HG02763 (cell line): Measurements from ENCODE around the gene SPARC.
"Not testable (repeated sequence)": the region's sequence is repeated elsewhere in the genome, so short reads cannot be mapped to it uniquely, and the experiment has no call there.

Experiments
- ATAC-seq: cut with Tn5 transposase; IDR thresholded peaks from one replicate; pipeline ENCODE4 v1.9.1; 2021; ENCODE audit warnings: mild to moderate bottlenecking, moderate library complexity; ENCODE audit not compliant: unreplicated experiment

SPARC gene, protein sequence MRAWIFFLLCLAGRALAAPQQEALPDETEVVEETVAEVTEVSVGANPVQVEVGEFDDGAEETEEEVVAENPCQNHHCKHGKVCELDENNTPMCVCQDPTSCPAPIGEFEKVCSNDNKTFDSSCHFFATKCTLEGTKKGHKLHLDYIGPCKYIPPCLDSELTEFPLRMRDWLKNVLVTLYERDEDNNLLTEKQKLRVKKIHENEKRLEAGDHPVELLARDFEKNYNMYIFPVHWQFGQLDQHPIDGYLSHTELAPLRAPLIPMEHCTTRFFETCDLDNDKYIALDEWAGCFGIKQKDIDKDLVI

DNA sequence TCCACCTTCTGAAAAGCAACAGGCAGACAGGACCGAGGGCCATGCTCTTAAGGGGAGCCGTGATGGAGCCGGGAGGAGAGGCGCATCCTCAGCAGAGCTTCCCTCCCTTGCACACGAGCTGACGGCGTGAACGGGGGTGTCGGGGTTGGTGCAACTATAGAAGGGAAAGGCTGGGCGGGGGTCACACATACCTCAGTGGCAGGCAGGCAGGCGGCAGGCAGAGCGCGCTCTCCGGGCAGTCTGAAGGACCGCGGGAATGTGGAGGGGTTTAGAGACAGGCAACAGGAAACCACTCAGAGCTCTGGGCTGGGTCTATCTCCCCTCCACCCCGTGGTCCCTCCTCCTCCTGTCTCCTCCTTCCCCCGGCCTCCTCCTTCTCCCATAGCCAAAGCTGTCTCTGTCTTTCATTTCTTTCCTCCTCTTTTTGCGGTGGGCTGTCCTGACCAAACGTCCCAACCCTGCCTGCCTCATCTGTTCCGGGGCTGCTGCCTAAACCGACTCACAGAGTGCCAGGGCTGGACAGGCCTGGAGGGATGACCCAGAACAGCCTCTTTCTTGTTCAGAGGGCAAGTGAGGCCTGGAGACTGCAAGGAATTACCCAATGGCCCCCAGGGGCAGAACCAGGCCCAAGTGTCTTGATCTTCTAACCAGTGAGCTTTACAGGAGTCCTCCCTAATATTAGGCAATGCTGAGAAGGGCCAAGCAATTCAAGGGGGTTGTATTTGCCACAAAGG lies at the start of gene SPARC:
SPARC (minus strand) TSS at position 242 of the 734 bp plus-strand sequence. CDS start 10,727 bp downstream, outside the sequence.
- ATAC-seq = peak; percentile 84

DNA sequence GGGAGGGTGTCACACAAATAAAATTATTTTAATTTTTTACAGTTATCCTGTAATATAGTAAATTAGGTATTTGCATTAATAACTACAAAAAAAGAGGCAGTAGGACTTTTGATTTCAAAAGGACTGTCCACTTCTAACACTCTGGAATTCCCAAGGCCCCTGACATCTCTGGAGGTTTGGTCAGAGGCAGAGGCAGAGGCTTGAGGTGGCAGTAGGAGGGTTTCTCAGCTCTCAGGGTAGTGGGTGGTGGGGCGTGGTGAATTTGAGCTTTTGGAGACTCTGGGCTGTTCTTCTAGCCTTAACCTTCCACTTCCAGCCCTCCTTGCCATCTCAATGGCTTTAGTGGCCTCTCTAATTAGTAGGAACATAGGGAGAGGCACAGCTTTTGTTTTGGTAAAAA lies 48.9 kb upstream of the SPARC start:
- no peak for ATAC-seq

DNA sequence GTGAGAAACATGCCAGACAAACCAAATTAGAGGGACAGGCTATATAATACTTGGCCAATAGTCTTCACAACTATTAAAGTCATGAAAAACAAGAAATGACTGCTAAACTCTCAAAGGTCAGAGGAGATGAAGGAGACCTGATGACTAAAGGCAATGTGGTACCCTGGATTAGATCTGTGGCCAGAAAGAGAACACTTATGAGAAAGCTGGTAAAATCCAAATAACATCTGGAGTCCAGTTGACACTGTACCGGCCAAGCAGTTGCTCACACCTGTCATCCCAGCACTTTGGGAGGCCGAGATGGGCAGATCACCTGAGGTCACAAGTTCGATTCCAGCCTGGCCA lies 47.3 kb upstream of the SPARC start:
- no peak for ATAC-seq

DNA sequence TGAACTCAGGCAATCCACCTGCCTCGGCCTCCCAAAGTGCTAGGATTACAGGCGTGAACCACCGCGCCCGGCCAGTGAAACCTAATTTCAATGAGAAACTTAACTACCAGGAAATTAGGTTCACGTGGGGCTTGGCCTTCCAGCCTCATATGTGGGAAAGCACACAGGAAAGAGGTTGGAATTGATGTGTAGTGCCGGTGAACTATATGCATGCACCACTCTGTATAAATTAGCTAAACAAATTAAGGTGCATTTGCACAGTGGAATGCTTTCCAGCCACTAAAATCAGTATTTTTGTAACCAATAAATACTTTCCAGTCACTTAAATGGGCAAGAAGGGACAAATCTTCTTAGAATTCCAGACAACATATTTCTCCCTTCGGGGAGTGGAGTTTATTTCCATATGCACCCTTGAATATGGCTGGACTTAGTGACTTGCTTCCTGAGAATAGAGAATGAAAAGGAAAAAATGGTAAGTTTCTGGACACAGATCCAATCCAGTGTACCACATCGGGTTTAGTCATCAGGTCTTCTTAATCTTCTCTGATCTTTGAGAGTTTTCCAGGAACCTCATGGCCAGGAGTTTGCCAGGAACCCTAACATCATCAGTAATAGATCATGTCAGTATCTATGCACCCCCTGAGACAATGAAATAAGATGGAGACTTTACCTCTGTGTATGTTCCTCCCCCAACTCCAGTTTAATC lies 46.8 kb upstream of the SPARC start:
- no peak for ATAC-seq

DNA sequence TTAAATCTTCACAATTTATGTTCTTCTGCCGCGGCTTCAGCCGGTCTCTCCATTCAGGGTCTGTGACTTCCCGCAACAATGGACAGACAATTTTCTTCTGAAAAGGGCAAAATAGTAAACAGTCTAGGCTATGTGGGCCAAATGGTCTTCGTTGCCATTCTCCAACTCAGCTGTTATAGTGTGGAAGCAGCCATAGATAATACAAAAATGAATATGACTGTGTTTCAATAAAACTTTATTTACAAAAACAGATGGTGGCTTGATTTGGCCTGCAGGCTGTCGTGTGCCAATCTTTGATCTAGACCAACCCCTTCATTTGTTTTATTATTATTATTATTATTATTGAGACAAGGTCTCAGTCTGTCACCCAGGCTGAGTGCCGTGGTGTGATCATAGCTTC lies 43.7 kb upstream of the SPARC start:
- no peak for ATAC-seq

DNA sequence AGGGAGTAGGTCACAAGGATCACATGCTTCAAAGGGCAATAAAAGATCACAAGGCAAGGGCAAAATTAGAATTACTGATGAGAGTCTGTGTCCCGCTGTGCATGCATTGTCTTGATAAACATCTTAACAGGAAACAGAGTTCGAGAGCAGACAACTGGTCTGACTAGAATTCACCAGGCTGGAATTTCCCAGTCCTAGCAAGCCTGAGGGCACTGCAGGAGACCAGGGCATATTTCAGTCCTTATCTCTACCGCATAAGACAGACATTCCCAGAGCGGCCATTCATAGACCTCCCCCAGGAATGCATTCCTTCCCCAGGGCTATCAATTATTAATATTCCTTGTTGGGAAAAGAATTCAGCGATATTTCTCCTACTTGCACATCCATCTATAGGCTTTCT lies 42.9 kb upstream of the SPARC start:
- not testable (repeated sequence) for ATAC-seq

DNA sequence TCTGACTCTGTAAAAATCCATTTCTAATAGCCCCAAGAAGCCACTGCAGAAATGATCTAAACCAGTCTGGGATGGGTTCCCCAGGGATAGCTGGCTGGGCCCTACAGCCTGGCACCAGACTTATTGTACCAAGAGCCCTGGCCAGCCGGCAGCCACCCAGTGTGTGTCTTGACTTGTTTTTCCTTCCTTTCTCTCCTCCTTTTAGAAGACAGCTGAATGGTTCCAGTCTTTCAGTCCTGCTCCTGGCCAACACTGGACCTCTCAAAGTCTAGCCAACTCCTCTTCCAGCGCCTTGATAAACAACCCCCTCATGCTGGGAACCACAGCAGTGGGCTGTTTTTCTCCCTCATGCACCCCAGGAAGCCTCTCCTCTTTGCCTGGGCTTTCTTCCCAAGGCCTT lies 37.6 kb upstream of the SPARC start:
- no peak for ATAC-seq

DNA sequence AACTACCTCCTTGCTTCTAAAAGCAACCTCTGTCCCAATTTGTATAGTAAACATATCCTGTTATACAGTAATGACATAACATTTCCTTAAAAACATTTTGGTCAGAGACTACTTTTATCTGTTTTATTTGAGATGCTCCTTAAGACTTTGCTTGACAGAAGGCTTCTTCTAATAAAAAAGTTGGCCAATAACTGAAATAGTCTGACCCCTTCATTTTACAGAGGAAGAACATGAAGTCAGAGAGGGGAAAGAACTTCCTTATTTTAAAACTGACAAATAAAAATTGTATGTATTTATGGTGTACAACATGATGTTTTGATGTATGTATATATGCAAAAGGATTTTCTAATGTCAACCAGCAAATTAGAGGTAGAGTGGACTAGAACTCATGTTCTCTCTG lies 35.8 kb upstream of the SPARC start:
- no peak for ATAC-seq

DNA sequence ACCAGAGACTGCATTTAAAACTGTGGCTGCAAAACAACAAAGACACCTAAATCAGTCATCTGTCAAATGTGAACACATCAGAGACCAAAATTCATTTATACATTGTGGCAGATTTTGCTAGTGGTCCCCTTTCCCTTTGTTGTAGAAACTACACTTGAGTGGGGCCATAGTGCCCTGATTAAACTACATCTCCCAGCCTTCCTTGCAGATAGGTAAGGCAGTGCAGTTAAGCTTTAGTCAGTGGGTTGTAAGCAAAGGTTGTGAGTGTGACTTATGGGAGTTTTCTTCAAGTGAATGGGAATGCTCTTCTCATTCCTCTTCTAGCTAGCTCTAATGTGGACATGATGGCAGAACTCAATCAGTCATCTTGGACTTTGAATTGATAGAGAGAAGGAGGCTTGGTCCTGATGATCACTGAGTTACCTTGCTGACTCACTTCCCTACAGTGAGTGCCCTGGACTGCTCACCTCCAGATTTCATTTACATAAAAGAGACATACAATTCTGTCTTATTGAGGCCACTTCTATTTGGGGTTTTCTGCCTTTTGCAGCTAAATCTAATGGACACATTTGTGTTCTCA lies 35.2 kb upstream of the SPARC start:
- no peak for ATAC-seq

DNA sequence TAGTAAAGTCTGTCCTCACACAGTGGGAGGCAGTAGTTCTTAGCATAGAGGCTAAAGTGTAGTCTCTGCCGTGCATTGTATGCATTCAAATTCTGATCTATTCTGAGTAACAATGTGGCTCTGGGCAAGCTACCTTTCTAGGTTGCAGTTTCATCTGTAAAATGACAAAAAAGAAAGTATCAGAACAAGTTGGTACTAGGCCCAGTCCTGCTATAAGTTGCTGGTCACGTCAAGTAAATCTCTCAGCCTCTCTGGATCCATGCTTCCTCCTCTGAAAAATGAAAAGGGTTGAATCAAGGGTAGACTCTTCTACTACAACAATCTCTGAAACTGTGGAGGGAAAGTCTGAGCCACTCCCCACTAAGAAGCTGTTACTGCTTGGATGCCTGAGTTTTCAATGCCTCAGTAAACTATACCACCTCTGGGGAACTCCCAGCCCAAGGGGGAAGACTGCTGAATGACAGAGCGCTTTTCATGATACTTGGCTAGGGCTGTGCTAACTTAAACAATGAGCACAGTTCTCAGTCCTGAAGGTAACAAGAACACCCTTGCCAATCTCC lies 34.5 kb upstream of the SPARC start:
- peak; percentile 87 for ATAC-seq

DNA sequence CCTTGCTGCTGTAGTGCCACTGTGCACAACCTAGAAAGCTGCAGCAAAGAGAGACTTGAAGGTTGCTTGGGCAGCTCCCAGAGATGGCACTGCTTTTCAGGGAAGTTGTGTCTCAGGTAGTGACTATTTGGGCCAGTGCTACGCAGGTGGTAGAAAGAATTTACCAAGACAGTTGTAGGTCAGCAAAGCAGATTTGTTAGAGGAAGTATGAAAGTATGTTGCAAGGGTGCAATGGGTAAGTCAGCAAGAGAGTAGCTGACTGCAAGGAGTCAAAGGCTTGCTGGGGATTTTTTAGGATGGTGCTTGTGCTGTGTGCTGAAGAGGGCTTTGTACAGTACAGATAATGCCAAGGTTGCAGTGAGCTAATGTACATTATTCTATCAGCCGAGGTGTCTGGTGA lies 33.5 kb upstream of the SPARC start:
- no peak for ATAC-seq

DNA sequence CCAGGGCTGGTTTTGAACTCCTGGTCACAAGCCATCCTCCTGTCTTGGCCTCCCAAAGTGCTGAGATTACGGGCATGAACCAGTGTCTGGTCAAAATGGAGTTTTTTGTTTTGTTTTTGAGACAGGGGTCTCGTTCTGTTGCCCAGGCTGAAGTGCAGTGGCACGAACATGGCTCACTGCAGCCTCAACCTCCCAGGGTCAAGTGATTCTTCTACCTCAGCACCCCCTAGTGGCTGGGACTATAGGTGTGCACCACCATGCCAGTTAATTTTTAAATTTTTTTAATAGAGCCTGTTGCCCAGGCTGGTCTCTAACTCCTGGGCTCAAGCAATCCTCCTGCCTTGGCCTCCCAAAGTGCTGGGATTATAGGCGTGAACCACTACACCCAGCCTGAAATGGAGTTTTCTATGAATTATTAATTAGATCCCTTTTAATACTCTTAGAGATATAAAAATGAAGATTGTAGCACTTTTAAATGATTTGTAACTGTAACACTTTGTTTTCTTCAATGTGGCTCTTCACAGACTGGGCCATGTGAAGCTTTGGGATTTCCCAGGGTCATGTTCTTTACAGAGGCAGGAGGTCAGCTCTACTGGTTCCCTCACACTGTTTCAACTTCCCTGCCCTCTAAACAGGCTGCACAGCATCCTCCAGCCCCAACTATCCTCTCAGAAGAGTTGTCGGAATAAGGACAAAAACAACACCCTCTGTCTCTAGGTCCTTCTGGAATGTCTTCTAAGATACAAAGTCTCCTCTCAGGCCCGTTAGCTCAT lies 32.7 kb upstream of the SPARC start:
- no peak for ATAC-seq

DNA sequence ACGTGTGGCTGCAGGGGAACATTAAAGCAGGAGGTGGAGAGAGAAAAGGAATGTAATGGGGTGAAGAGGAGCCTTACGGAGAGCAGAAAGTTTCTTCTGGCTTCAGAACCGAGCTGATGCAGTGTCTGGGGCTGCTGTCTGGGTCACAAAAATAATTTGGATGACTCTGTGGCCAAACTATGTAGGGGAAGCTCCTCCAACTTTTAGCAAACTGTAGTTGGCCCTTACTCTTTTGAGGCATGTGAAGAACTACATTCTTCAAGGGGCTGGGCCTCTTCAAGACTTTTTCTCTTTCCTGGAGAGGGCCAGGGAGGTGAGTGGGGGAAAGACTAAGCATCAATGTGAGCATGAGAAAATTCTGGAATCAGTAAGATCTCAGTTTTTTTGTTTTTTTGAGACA lies 31.9 kb upstream of the SPARC start:
- no peak for ATAC-seq

DNA sequence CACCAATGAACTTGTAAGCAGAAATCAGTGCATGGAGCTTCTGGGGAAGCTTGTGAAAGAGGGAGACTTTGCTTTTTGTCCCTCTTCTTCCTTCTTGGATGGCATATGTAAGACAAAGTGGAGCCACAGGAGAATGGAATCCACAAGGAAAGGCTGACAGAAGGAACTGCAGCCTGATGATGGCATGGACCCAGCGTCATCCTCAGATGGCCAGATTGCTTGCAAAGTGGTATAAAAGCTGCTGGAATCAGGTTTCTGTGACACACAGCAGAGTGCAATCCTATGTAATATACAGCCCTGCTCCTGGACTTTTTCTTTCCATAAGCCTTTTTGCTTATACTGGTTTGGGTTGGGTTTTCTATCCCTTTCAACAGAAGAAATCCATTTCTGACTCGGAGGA lies 31.4 kb upstream of the SPARC start:
- no peak for ATAC-seq

DNA sequence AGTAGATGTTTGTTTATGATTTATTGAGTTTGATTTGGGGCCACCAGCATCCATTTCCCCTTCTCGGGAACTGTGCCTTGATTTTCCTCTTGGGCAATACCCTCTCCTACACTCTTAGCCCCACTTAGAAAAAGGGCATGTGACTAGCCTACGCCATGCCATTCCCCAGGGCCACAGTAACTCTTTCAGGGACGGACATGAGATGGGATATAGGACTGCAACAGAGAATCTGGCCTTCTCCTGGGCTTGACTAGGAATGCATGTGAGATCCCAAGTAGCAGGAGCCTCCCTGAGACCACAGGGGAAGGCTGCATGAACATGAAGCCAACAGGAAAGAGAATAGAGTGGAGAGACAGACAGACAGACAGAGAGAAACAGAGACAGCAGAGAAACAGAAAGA lies 30.7 kb upstream of the SPARC start:
- no peak for ATAC-seq

DNA sequence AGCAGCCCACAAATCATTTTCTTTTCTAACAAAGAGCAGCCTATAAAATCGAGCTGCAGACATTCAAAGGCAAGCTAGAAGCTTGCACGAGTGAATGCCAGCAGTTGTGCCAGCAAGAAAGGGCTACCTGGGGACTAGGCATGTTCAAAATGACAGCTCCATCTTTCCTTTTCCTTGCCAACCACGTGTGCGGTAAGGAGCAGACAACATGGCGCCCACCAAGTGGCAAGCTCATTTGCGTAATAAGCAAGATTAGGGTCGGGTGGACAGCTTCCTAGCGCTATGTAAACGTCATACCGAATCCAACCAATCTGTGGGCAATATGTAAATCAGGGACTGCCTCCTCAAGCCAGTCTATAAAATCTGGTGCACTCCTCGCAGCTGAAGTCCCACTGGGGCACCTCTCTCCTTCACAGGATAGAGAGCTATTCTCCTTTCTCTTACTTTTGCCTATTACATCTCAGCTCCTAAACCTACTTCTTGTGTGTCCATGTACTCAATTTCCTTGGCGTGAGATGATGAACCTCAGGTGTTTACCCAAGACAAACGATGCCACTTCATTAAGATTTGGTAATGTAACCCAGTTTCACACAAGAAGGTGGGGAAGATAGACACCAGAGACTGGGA lies 22.5 kb upstream of the SPARC start:
- no peak for ATAC-seq

DNA sequence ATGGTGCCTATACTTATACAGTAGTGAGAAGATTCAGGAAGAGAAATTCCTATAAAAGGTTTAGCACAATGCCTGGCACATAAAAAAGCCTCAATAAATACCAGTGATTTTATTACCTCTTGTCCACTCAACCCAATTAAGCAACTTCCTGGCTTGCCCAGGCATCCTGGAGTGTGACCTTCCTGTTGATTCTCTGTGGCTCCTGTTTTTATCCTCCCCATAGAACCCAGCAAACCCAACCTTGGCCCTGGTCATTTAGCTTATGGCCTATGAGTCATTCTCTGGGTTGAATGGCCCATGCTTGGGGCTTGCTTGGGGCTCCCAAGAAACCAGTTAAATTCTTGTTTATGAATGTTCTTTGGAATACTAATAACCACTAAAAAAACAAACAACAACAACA lies 21.4 kb upstream of the SPARC start:
- no peak for ATAC-seq

DNA sequence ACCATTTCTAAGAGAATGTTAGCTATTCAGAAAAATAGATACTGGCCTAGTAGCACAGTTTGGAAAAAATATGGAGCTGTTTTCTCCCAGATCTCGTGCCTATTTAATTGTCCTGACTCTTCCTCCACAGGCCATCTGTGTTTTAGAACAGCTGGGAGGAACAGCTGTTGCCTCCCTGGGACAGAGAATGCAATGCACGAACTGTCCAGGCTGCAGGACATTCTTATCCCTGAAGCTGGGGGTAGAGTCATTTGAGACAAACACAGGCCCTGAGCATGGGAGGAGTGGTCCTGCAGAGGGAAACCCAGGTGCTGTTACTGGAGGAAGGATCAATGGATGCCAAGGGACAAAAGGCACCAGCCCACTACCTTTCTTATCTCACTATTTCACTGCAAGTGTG lies 20.9 kb upstream of the SPARC start:
- ATAC-seq = no peak

DNA sequence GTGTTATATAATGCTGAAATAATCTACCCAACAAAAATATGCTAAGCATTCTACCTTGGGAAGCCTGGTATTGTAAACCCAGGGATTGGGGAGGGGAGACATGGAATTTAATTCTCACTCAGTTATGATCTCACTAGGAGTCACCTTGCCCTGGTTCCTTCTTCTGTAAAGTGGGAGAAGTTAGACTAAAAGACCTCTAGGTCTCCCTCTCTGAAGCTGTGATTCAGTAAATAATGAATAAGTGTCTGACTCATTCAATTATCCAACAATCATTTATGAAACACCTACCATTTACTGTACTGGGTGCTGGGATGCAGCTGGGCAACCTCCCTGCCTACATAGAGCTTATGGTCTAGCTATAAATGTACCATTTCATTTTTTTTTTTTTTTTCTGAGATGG lies 20.2 kb upstream of the SPARC start:
- ATAC-seq = no peak

DNA sequence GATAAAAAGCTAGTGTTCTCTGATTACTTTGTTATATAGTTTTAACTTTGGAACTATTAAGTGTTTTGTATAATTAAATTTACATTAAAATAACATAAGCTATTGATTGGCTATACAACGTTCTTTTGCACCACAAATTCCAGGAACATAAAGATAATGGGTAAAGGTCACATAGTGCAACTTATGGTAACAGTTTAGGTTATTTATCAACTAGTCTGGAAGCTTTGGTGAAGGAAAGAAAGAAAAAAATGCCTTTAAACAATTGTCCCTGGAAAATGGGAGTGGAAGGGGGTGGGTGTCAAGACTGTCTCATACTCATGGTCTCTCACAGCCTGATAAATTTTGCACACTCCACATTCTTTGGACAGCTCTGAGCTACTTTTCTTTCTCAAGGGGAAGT lies 17.1 kb upstream of the SPARC start:
- no peak for ATAC-seq
